ENCODE data around the gene TMC2. TPM values are rescaled to one million over a fixed set of nuclear protein-coding genes. Genes with fewer than 3 reads are reported as not detected.

Gene TMC2
- total RNA-seq, 2 donors from 2014 or later: 0.25 TPM; not detected in 1

- TF ChIP-seq, protein P1, sequence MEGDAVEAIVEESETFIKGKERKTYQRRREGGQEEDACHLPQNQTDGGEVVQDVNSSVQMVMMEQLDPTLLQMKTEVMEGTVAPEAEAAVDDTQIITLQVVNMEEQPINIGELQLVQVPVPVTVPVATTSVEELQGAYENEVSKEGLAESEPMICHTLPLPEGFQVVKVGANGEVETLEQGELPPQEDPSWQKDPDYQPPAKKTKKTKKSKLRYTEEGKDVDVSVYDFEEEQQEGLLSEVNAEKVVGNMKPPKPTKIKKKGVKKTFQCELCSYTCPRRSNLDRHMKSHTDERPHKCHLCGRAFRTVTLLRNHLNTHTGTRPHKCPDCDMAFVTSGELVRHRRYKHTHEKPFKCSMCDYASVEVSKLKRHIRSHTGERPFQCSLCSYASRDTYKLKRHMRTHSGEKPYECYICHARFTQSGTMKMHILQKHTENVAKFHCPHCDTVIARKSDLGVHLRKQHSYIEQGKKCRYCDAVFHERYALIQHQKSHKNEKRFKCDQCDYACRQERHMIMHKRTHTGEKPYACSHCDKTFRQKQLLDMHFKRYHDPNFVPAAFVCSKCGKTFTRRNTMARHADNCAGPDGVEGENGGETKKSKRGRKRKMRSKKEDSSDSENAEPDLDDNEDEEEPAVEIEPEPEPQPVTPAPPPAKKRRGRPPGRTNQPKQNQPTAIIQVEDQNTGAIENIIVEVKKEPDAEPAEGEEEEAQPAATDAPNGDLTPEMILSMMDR (IDR thresholded peaks at IDR 0.05): no peak
- Histone ChIP-seq H3K4me3 (peak within 1 kb of the TSS; percentile 97), H3K4me1 (peaks cover 4% of the 10 kb centered on the region), H3K27me3 (no peaks in the 10 kb centered on the region), H3K9ac (ENCODE audit: low read depth in 2 of 2, low read length in 2 of 2) (peak within 1 kb of the TSS; percentile 83 to 90), H3K36me3 (no peaks in the 10 kb centered on the region), H3K9me3 (no peaks in the 10 kb centered on the region), H3K27ac (peak within 1 kb of the TSS; percentile 71)
- DNase-seq: peak; percentile 84
- intact Hi-C loops (cut with DNase I): no loop called here
Measured at GRCh38 chr20:2508631-2509467, 27.5 kb upstream of the TMC2 start, which contains the start of gene ZNF343. Gene ZNF343, minus strand, starts transcription at chr20:2508915. Its CDS starts 15,020 bp downstream, at chr20:2493895.

- Histone ChIP-seq H3K36me3 (no peaks in the 10 kb centered on the region), H3K9ac (ENCODE audit: low read depth in 2 of 2, low read length in 2 of 2) (peak overlapping the region; percentile 31 to 90), H3K4me3 (peak overlapping the region; percentile 97), H3K4me1 (peaks cover 4% of the 10 kb centered on the region), H3K27ac (peak overlapping the region; percentile 71), H3K9me3 (no peaks in the 10 kb centered on the region), H3K27me3 (no peaks in the 10 kb centered on the region)
- TF ChIP-seq, protein P1 (IDR thresholded peaks at IDR 0.05): no peak
- DNase-seq: no peak
- intact Hi-C loops (cut with DNase I): no loop called here
Measured at GRCh38 chr20:2509468-2509781, 26.9 kb upstream of the TMC2 start.

DNA sequence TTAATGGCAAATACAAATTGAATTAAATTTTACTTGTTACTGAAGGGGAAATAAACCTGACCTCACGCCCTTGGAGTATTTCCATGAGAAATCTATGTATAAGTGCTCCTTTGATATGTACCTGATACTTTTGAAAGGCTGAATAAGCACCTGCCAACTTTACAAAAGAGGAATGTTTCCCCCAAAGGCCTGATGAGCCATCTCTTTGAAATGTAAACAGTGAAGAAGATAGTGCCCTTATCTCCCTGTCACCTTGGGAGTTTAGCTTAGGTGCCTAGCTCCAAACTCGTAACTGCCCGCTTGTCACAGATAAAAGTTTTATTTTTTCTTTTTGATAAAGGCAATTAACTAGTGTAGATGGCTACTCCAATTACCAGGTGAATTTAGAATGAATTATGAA, 26.6 kb upstream of the TMC2 start:
- peaks cover 4% of the 10 kb centered on the region for H3K4me1 ChIP-seq
- DNase-seq: no peak
- H3K4me3 ChIP-seq: no peak overlapping the region
- H3K27me3 ChIP-seq: no peaks in the 10 kb centered on the region
- intact Hi-C loops (cut with DNase I): no loop called here
- H3K9ac ChIP-seq (ENCODE audit: low read depth in 2 of 2, low read length in 2 of 2): no peak overlapping the region
- H3K36me3 ChIP-seq: no peaks in the 10 kb centered on the region
- TF ChIP-seq, protein P1 (IDR thresholded peaks at IDR 0.05): no peak
- H3K9me3 ChIP-seq: no peaks in the 10 kb centered on the region
- H3K27ac ChIP-seq: no peak overlapping the region

GRCh38 chr20:2515203-2515602, 21.2 kb upstream of the TMC2 start:
- Histone ChIP-seq H3K4me3 (no peak overlapping the region), H3K27ac (no peak overlapping the region), H3K36me3 (no peaks in the 10 kb centered on the region), H3K9ac (ENCODE audit: low read depth in 2 of 2, low read length in 2 of 2) (no peak overlapping the region), H3K9me3 (no peaks in the 10 kb centered on the region), H3K4me1 (no peaks in the 10 kb centered on the region), H3K27me3 (no peaks in the 10 kb centered on the region)
- TF ChIP-seq, protein P1 (IDR thresholded peaks at IDR 0.05): no peak
- intact Hi-C loops (cut with DNase I): no loop called here
- DNase-seq: no peak

DNA sequence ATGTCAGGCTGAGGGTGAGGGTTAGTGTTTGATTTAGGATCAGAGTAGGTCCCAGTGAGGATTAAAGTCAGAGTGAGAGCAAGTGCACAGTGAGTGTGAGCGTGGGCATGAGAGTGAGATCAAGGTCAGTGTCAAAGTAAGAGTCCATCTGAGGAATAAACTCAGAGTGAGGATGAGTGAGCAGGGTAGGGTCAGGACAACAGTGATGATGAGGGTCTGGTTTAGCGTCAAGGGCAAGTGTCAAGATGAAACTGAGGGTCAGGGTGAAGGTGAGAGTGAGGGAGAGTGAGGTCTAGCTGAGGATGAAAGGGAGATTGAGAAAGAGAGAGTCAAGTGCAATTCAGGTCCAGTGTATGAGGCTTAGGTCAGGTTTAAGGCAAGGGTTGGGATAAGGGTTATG, 20.0 kb upstream of the TMC2 start:
- Histone ChIP-seq H3K9me3 (no peaks in the 10 kb centered on the region), H3K36me3 (no peaks in the 10 kb centered on the region), H3K4me1 (no peaks in the 10 kb centered on the region), H3K27ac (no peak overlapping the region), H3K27me3 (no peaks in the 10 kb centered on the region), H3K9ac (ENCODE audit: low read depth in 2 of 2, low read length in 2 of 2) (no peak overlapping the region), H3K4me3 (no peak overlapping the region)
- TF ChIP-seq, protein P1 (IDR thresholded peaks at IDR 0.05): no peak
- DNase-seq: no peak
- intact Hi-C loops (cut with DNase I): no loop called here
